Measurements from ENCODE around the gene GNAI1. TPM values are rescaled to one million over a fixed set of nuclear protein-coding genes. Genes with fewer than 3 reads are reported as not detected.

GNAI1 gene
- total and polyA plus RNA-seq, 4 donors: 8.9 to 38.7 (median 20.9) TPM

DNA sequence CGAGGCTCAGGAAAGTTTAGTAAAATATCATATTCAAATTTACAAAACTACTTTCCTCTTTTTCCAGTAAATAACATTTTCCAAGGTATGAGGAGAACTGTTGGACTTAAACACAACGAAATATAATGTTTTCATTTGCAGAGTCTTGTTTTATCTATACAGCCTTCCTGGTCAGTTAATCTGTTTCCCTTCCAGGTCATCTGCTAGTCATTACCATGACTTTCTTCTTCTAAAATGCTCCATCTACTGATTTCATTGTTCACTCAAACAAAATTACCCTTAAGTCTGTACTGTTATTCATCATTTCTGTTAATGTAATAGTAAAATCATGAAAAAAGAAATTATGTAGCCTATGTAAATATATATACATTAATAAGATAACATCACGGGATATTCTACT is 69.8 kb downstream of the GNAI1 start (continued):
- TF ChIP-seq HNF4A (conservative IDR thresholded peaks at IDR 0.05): no peak

DNA sequence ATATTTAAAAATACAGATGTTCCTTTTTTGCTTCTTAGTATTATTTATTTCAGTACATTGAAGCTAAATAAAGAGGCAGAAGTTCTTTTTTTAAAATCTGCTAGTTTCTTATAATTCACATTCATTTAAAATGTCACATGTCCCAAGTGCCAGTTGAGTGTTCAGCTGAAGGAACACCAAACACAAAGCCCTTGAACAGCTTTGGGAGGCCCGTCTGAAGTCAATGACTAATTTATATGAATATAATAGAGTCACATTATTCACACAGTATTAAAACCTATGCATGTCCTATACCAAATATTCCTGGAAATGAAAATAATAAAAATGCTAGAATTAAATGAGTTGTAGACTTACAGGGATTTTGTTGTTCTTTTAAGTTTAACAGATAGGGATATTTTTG is 70.3 kb downstream of the GNAI1 start:
- Histone ChIP-seq H3K4me3 (ENCODE audit: low read depth in 1 of 3, low read length in 3 of 3) (no peak overlapping the region), H3K4me1 (ENCODE audit: control insufficient read depth in 4 of 4, insufficient read depth in 4 of 4, low read length in 3 of 4) (peaks cover 0 to 20% (median 3%) of the 10 kb centered on the region in 4 donors)
- 87% methylated on average over 1 of the region's 1 CpG for WGBS

DNA sequence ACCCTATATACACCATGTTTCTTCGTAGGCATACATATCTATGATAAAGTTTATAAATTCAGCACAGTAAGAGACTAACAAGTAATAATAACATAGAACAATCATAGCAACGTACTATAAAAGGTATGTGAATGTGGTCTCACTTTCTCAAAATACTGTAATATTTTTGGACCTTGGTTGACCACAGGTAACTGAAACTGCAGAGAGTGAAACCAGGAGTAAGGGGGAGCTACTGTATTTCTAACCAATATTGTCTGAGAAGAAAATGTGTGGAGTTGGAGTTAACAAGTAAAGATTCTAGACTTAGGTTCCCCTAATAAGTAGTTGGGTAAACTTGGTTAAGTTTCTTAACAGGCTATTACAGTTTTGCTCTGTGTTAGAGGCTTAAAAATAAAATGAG is 72.1 kb downstream of the GNAI1 start:
- Histone ChIP-seq H3K4me3 (ENCODE audit: low read depth in 1 of 3, low read length in 3 of 3) (no peak overlapping the region), H3K36me3 (ENCODE audit: control insufficient read depth in 4 of 4, insufficient read depth in 3 of 4, low read depth in 1 of 4, low read length in 3 of 4) (no peaks in the 10 kb centered on the region), H3K9ac (ENCODE audit: low read depth in 1 of 2, low read length in 2 of 2) (no peak overlapping the region), H3K9me3 (ENCODE audit: control insufficient read depth in 4 of 4, low read length in 3 of 4) (no peaks in the 10 kb centered on the region), H3K27ac (ENCODE audit: low read depth in 1 of 2, low read length in 2 of 2) (peak overlapping the region in 1 of 2 donors; percentile 0), H3K4me1 (ENCODE audit: control insufficient read depth in 4 of 4, insufficient read depth in 4 of 4, low read length in 3 of 4) (peaks cover 6 to 27% (median 8%) of the 10 kb centered on the region in 4 donors), H3K27me3 (ENCODE audit: control insufficient read depth in 4 of 4, insufficient read depth in 4 of 4, low read length in 3 of 4) (no peaks in the 10 kb centered on the region)
- TF ChIP-seq RAD21 (IDR thresholded peaks at IDR 0.05): peak in 1 of 2 donors; percentile 29
- TF ChIP-seq, protein P1, sequence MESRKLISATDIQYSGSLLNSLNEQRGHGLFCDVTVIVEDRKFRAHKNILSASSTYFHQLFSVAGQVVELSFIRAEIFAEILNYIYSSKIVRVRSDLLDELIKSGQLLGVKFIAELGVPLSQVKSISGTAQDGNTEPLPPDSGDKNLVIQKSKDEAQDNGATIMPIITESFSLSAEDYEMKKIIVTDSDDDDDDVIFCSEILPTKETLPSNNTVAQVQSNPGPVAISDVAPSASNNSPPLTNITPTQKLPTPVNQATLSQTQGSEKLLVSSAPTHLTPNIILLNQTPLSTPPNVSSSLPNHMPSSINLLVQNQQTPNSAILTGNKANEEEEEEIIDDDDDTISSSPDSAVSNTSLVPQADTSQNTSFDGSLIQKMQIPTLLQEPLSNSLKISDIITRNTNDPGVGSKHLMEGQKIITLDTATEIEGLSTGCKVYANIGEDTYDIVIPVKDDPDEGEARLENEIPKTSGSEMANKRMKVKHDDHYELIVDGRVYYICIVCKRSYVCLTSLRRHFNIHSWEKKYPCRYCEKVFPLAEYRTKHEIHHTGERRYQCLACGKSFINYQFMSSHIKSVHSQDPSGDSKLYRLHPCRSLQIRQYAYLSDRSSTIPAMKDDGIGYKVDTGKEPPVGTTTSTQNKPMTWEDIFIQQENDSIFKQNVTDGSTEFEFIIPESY (IDR thresholded peaks at IDR 0.05): no peak
- TF ChIP-seq RXRA (IDR thresholded peaks at IDR 0.05): no peak
- DNase-seq (ENCODE audit: low spot score): no peak
- WGBS: 86% methylated on average over 2 of the region's 2 CpGs

More for the DNA sequence above, 70.3 kb downstream of the GNAI1 start:
- TF ChIP-seq YY1 (IDR thresholded peaks at IDR 0.05) (no peak), RXRA (IDR thresholded peaks at IDR 0.05) (no peak), FOXA2 (IDR thresholded peaks at IDR 0.05) (no peak), GABPA (IDR thresholded peaks at IDR 0.05 in 1 of 2, conservative IDR thresholded peaks at IDR 0.05 in 1 of 2) (no peak), FOXA1 (IDR thresholded peaks at IDR 0.05) (no peak), EGR1 (IDR thresholded peaks at IDR 0.05; ENCODE audit: low read depth in 2 of 2) (no peak), HNF4A (conservative IDR thresholded peaks at IDR 0.05) (no peak), HNF4G (IDR thresholded peaks at IDR 0.05) (no peak), TAF1 (conservative IDR thresholded peaks at IDR 0.05) (no peak), JUND (IDR thresholded peaks at IDR 0.05) (no peak), CTCF (IDR thresholded peaks at IDR 0.05; ENCODE audit: low read depth, low read length, missing input control) (no peak), RAD21 (IDR thresholded peaks at IDR 0.05) (no peak)
- TF ChIP-seq, protein P2, sequence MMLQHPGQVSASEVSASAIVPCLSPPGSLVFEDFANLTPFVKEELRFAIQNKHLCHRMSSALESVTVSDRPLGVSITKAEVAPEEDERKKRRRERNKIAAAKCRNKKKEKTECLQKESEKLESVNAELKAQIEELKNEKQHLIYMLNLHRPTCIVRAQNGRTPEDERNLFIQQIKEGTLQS (IDR thresholded peaks at IDR 0.05): no peak
- TF ChIP-seq, protein P3, sequence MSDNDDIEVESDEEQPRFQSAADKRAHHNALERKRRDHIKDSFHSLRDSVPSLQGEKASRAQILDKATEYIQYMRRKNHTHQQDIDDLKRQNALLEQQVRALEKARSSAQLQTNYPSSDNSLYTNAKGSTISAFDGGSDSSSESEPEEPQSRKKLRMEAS (IDR thresholded peaks at IDR 0.05): no peak
- Histone ChIP-seq H3K9me3 (ENCODE audit: control insufficient read depth in 4 of 4, low read length in 3 of 4) (no peaks in the 10 kb centered on the region), H3K36me3 (ENCODE audit: control insufficient read depth in 4 of 4, insufficient read depth in 3 of 4, low read depth in 1 of 4, low read length in 3 of 4) (no peaks in the 10 kb centered on the region), H3K27ac (ENCODE audit: low read depth in 1 of 2, low read length in 2 of 2) (no peak overlapping the region), H3K9ac (ENCODE audit: low read depth in 1 of 2, low read length in 2 of 2) (no peak overlapping the region), H3K27me3 (ENCODE audit: control insufficient read depth in 4 of 4, insufficient read depth in 4 of 4, low read length in 3 of 4) (no peaks in the 10 kb centered on the region)
- DNase-seq (ENCODE audit: low spot score): no peak
